GM18907 (cell line): ENCODE data around the gene FURIN.
"Not testable (repeated sequence)": the region's sequence is repeated elsewhere in the genome, so short reads cannot be mapped to it uniquely, and the experiment has no call there.

Experiments used
- ATAC-seq: cut with Tn5 transposase; IDR thresholded peaks from one replicate; pipeline ENCODE4 v1.9.1; 2021; ENCODE audit warnings: mild to moderate bottlenecking, moderate library complexity; ENCODE audit not compliant: unreplicated experiment

Gene FURIN

GRCh38 chr15:90869601-90870353 lies 1.4 kb downstream of the FURIN start:
- no peak for ATAC-seq

- no peak for ATAC-seq
Measured at GRCh38 chr15:90870354-90871138, 2.2 kb downstream of the FURIN start.

GRCh38 chr15:90871139-90871715 lies 2.8 kb downstream of the FURIN start:
- ATAC-seq: no peak

GRCh38 chr15:90871716-90872485 lies 3.5 kb downstream of the FURIN start:
- no peak for ATAC-seq

- no peak for ATAC-seq
Measured at GRCh38 chr15:90872486-90873184, 4.2 kb downstream of the FURIN start.

GRCh38 chr15:90873488-90873997 lies 5.2 kb downstream of the FURIN start:
- ATAC-seq: no peak

GRCh38 chr15:90873998-90874605 lies 5.7 kb downstream of the FURIN start:
- no peak for ATAC-seq

GRCh38 chr15:90874986-90875385 lies 6.6 kb downstream of the FURIN start:
- ATAC-seq: not testable (repeated sequence)

GRCh38 chr15:90875549-90875981 lies 7.2 kb downstream of the FURIN start:
- no peak for ATAC-seq

- ATAC-seq: no peak
Measured at GRCh38 chr15:90876046-90876445, 7.7 kb downstream of the FURIN start.

GRCh38 chr15:90876512-90877170 lies 8.3 kb downstream of the FURIN start:
- ATAC-seq: no peak

- ATAC-seq: no peak
Measured at GRCh38 chr15:90877315-90877714, 8.9 kb downstream of the FURIN start.

- ATAC-seq: no peak
Measured at GRCh38 chr15:90877996-90878395, 9.6 kb downstream of the FURIN start.

- ATAC-seq: no peak
Measured at GRCh38 chr15:90878660-90879059, 10.3 kb downstream of the FURIN start.

- no peak for ATAC-seq
Measured at GRCh38 chr15:90879730-90880366, 11.5 kb downstream of the FURIN start.

- no peak for ATAC-seq
Measured at GRCh38 chr15:90880381-90881145, 12.2 kb downstream of the FURIN start.

GRCh38 chr15:90881181-90881977 lies 13.0 kb downstream of the FURIN start:
- ATAC-seq: no peak
